ENCODE results near the gene FAM131C.
"Not testable (repeated sequence)": the region's sequence is repeated elsewhere in the genome, so short reads cannot be mapped to it uniquely, and the experiment has no call there.

DNA sequence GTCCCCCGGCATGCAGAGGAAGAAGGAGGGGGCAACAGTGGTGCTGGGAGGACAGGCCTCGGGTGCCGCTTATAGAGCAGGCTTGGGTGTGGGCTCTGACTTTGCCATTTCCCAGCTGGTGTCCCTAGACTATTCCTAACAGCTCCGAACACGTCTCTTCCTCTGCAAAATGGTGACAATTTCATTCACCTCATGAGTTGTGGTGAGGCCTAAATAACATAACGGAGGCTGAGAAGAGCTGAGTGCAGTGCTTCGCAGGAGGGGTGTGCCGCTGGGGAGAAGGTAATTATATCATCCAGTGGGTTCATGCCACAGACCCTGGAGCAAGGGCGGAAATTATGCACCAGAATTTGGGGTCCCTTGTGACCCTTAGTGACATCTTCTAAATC lies 10.8 kb downstream of the FAM131C start:
- TF ChIP-seq, protein P1, sequence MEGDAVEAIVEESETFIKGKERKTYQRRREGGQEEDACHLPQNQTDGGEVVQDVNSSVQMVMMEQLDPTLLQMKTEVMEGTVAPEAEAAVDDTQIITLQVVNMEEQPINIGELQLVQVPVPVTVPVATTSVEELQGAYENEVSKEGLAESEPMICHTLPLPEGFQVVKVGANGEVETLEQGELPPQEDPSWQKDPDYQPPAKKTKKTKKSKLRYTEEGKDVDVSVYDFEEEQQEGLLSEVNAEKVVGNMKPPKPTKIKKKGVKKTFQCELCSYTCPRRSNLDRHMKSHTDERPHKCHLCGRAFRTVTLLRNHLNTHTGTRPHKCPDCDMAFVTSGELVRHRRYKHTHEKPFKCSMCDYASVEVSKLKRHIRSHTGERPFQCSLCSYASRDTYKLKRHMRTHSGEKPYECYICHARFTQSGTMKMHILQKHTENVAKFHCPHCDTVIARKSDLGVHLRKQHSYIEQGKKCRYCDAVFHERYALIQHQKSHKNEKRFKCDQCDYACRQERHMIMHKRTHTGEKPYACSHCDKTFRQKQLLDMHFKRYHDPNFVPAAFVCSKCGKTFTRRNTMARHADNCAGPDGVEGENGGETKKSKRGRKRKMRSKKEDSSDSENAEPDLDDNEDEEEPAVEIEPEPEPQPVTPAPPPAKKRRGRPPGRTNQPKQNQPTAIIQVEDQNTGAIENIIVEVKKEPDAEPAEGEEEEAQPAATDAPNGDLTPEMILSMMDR (IDR thresholded peaks at IDR 0.05), result not testable (repeated sequence)
- TF ChIP-seq TCF7L2, POLR2AphosphoS5 (IDR thresholded peaks at IDR 0.05; ENCODE audit: low read depth, low read length): not testable (repeated sequence)
- TF ChIP-seq, protein P2, sequence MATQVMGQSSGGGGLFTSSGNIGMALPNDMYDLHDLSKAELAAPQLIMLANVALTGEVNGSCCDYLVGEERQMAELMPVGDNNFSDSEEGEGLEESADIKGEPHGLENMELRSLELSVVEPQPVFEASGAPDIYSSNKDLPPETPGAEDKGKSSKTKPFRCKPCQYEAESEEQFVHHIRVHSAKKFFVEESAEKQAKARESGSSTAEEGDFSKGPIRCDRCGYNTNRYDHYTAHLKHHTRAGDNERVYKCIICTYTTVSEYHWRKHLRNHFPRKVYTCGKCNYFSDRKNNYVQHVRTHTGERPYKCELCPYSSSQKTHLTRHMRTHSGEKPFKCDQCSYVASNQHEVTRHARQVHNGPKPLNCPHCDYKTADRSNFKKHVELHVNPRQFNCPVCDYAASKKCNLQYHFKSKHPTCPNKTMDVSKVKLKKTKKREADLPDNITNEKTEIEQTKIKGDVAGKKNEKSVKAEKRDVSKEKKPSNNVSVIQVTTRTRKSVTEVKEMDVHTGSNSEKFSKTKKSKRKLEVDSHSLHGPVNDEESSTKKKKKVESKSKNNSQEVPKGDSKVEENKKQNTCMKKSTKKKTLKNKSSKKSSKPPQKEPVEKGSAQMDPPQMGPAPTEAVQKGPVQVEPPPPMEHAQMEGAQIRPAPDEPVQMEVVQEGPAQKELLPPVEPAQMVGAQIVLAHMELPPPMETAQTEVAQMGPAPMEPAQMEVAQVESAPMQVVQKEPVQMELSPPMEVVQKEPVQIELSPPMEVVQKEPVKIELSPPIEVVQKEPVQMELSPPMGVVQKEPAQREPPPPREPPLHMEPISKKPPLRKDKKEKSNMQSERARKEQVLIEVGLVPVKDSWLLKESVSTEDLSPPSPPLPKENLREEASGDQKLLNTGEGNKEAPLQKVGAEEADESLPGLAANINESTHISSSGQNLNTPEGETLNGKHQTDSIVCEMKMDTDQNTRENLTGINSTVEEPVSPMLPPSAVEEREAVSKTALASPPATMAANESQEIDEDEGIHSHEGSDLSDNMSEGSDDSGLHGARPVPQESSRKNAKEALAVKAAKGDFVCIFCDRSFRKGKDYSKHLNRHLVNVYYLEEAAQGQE (IDR thresholded peaks at IDR 0.05; ENCODE audit: insufficient read depth in 1 of 2, low read depth in 2 of 2, low read length in 1 of 2), result not testable (repeated sequence)

Measured in Panc1 (cell line).